ENCODE measurements around the gene UMOD.

Gene UMOD

GRCh38 chr16:20385844-20386832, 33.6 kb upstream of the UMOD start:
- Histone ChIP-seq H3K9ac (ENCODE audit: low read length) (no peak overlapping the region), H3K9me2 (ENCODE audit: low read depth, low read length) (no peaks in the 10 kb centered on the region), H3K27me3 (ENCODE audit: insufficient read depth, low read length) (no peaks in the 10 kb centered on the region), H3K4me2 (ENCODE audit: low read length) (no peak overlapping the region), H3F3A (ENCODE audit: insufficient read depth, low read length) (no peaks in the 10 kb centered on the region), H3K27ac (ENCODE audit: low read depth, low read length, poor library complexity, severe bottlenecking) (no peak overlapping the region), H3K4me3 (ENCODE audit: low read depth, low read length, poor library complexity, severe bottlenecking) (no peak overlapping the region), H3K36me3 (ENCODE audit: insufficient read depth, low read length) (no peaks in the 10 kb centered on the region), H3K9me3 (ENCODE audit: low read length) (no peaks in the 10 kb centered on the region), H3K79me2 (ENCODE audit: insufficient read depth, low read length) (no peaks in the 10 kb centered on the region), H2AFZ (ENCODE audit: low read length) (no peak overlapping the region), H4K20me1 (ENCODE audit: insufficient read depth, low read length) (no peaks in the 10 kb centered on the region), H3K4me1 (ENCODE audit: insufficient read depth, low read length, severe bottlenecking) (no peaks in the 10 kb centered on the region)
- TF ChIP-seq CTCF (IDR thresholded peaks at IDR 0.05; ENCODE audit: low read length): peak; percentile 68
- no peak for TF ChIP-seq EZH2 (IDR thresholded peaks at IDR 0.05; ENCODE audit: borderline replicate concordance, low read length)

GRCh38 chr16:20383106-20384029, 30.9 kb upstream of the UMOD start:
- Histone ChIP-seq H3K4me2 (ENCODE audit: low read length) (no peak overlapping the region), H3K79me2 (ENCODE audit: insufficient read depth, low read length) (no peaks in the 10 kb centered on the region), H3K9me3 (ENCODE audit: low read length) (no peaks in the 10 kb centered on the region), H3K9me2 (ENCODE audit: low read depth, low read length) (no peaks in the 10 kb centered on the region), H3K4me1 (ENCODE audit: insufficient read depth, low read length, severe bottlenecking) (no peaks in the 10 kb centered on the region), H3K9ac (ENCODE audit: low read length) (no peak overlapping the region), H3K27ac (ENCODE audit: low read depth, low read length, poor library complexity, severe bottlenecking) (no peak overlapping the region), H3K27me3 (ENCODE audit: insufficient read depth, low read length) (no peaks in the 10 kb centered on the region), H4K20me1 (ENCODE audit: insufficient read depth, low read length) (no peaks in the 10 kb centered on the region), H2AFZ (ENCODE audit: low read length) (no peak overlapping the region), H3K36me3 (ENCODE audit: insufficient read depth, low read length) (no peaks in the 10 kb centered on the region), H3K4me3 (ENCODE audit: low read depth, low read length, poor library complexity, severe bottlenecking) (no peak overlapping the region), H3F3A (ENCODE audit: insufficient read depth, low read length) (no peaks in the 10 kb centered on the region)
- peak; percentile 74 for TF ChIP-seq CTCF (IDR thresholded peaks at IDR 0.05; ENCODE audit: low read length)
- TF ChIP-seq EZH2 (IDR thresholded peaks at IDR 0.05; ENCODE audit: borderline replicate concordance, low read length): no peak

GRCh38 chr16:20382202-20382948, 29.9 kb upstream of the UMOD start:
- Histone ChIP-seq H3K4me3 (ENCODE audit: low read depth, low read length, poor library complexity, severe bottlenecking) (no peak overlapping the region), H3K79me2 (ENCODE audit: insufficient read depth, low read length) (no peaks in the 10 kb centered on the region), H3K4me2 (ENCODE audit: low read length) (no peak overlapping the region), H3K4me1 (ENCODE audit: insufficient read depth, low read length, severe bottlenecking) (no peaks in the 10 kb centered on the region), H3K27me3 (ENCODE audit: insufficient read depth, low read length) (no peaks in the 10 kb centered on the region), H3K9me2 (ENCODE audit: low read depth, low read length) (no peaks in the 10 kb centered on the region), H4K20me1 (ENCODE audit: insufficient read depth, low read length) (no peaks in the 10 kb centered on the region), H2AFZ (ENCODE audit: low read length) (no peak overlapping the region), H3K9me3 (ENCODE audit: low read length) (no peaks in the 10 kb centered on the region), H3K27ac (ENCODE audit: low read depth, low read length, poor library complexity, severe bottlenecking) (no peak overlapping the region), H3K36me3 (ENCODE audit: insufficient read depth, low read length) (no peaks in the 10 kb centered on the region), H3F3A (ENCODE audit: insufficient read depth, low read length) (no peaks in the 10 kb centered on the region), H3K9ac (ENCODE audit: low read length) (no peak overlapping the region)
- no peak for TF ChIP-seq CTCF (IDR thresholded peaks at IDR 0.05; ENCODE audit: low read length)
- TF ChIP-seq EZH2 (IDR thresholded peaks at IDR 0.05; ENCODE audit: borderline replicate concordance, low read length): no peak

Data from OCI-LY1 (cell line).